Measurements from ENCODE around the gene SLC8A1. TPM values are rescaled to one million over a fixed set of nuclear protein-coding genes. Genes with fewer than 3 reads are reported as not detected.

The SLC8A1 gene
- total RNA-seq, 4 donors from 2014 or later = 22.8 to 65.5 (median 42.0) TPM

DNA sequence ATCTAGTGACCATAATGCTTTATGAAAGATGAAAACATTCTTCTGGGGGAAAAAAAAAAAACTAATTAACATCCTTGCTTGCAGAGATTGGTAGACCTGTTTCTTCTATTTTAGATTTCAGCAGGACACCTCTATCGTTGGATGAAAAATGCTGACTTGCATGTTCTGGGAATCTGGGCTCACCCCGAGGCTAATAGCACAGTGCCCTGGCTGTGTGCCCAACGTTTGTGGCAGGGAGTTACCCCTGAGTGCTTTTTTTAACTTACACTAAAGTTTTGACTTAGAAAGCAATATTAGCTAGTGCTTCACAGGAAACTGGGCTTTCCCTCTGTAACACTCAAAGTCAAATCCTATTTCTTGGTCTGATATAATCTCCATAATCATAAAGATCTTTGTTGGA is 233.2 kb downstream of the SLC8A1 start:
- H3K9me3 ChIP-seq = no peaks in the 10 kb centered on the region
- intact Hi-C loops (cut with DNase I; ENCODE audit: low total_unique reads) (no loop called here), in situ Hi-C loops (cut with MboI; ENCODE audit: low pct_ligation_motif_present in 1 of 4, low pct_unique_long_range_greater_than_20kb in 1 of 4, low sequenced_read_pairs in 3 of 4) (no loop called here)
- no peaks in the 10 kb centered on the region for H3K36me3 ChIP-seq
- H3K4me1 ChIP-seq = peaks cover 0 to 18% (median 4%) of the 10 kb centered on the region in 4 donors
- no peak overlapping the region for H3K27ac ChIP-seq
- no peak overlapping the region for H3K4me3 ChIP-seq
- WGBS, 2 donors (ENCODE audit: low coverage in 1 of 2) = 7 to 15% methylated on average over 3 of the region's 3 CpGs
- no peaks in the 10 kb centered on the region for H3K27me3 ChIP-seq
- TF ChIP-seq CTCF (IDR thresholded peaks at IDR 0.05) = no peak
- TF ChIP-seq EP300 (IDR thresholded peaks at IDR 0.05; ENCODE audit: low read depth) = no peak
- TF ChIP-seq POLR2A (IDR thresholded peaks at IDR 0.05) = no peak
- no peak for TF ChIP-seq POLR2AphosphoS5 (IDR thresholded peaks at IDR 0.05)
- peak; percentile 43 for DNase-seq

DNA sequence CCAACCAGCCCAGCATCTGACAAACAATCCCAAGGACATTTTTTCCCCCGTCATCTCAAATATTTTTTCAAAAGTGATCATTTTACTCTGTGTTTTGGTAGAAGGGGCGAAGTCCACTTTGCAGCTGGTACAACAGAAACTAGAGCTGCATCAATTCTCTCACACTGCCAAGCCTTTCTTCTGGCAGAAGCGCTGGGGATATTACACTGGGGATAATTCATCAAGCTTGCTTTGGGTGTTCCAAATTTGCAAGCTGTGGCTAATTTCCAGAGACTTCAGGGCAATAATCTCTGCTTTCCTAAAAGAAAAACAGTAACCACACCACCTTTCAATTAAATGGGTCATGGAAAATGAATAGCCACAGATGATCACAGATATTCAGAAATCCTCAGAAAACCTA is 238.3 kb downstream of the SLC8A1 start:
- Histone ChIP-seq H3K9me3 (no peaks in the 10 kb centered on the region), H3K27me3 (no peaks in the 10 kb centered on the region), H3K27ac (peak overlapping the region in 1 of 4 donors; percentile 23), H3K4me1 (peaks cover 0 to 2% (median under 1%) of the 10 kb centered on the region in 4 donors), H3K36me3 (no peaks in the 10 kb centered on the region), H3K4me3 (no peak overlapping the region)
- no peak for DNase-seq
- in situ Hi-C loops (cut with MboI; ENCODE audit: low pct_ligation_motif_present in 1 of 4, low pct_unique_long_range_greater_than_20kb in 1 of 4, low sequenced_read_pairs in 3 of 4) = no loop called here
- intact Hi-C loops (cut with DNase I; ENCODE audit: low total_unique reads) = no loop called here
- WGBS, 2 donors (ENCODE audit: low coverage in 1 of 2) = 52 to 53% methylated on average over 2 to 3 of the region's 3 CpGs
- no peak for TF ChIP-seq POLR2A (IDR thresholded peaks at IDR 0.05)
- TF ChIP-seq CTCF (IDR thresholded peaks at IDR 0.05) = no peak
- no peak for TF ChIP-seq EP300 (IDR thresholded peaks at IDR 0.05; ENCODE audit: low read depth)
- TF ChIP-seq POLR2AphosphoS5 (IDR thresholded peaks at IDR 0.05) = no peak

GRCh38 chr2:40213071-40213470 is 238.8 kb downstream of the SLC8A1 start:
- in situ Hi-C loops (cut with MboI; ENCODE audit: low pct_ligation_motif_present in 1 of 4, low pct_unique_long_range_greater_than_20kb in 1 of 4, low sequenced_read_pairs in 3 of 4) = no loop called here

GRCh38 chr2:40210968-40211353 is 240.9 kb downstream of the SLC8A1 start:
- TF ChIP-seq EP300 (IDR thresholded peaks at IDR 0.05; ENCODE audit: low read depth) (no peak), POLR2A (IDR thresholded peaks at IDR 0.05) (no peak), CTCF (IDR thresholded peaks at IDR 0.05) (no peak), POLR2AphosphoS5 (IDR thresholded peaks at IDR 0.05) (no peak)
- DNase-seq = no peak
- intact Hi-C loops (cut with DNase I; ENCODE audit: low total_unique reads) = no loop called here
- in situ Hi-C loops (cut with MboI; ENCODE audit: low pct_ligation_motif_present in 1 of 4, low pct_unique_long_range_greater_than_20kb in 1 of 4, low sequenced_read_pairs in 3 of 4) = no loop called here
- WGBS, 2 donors (ENCODE audit: low coverage in 1 of 2) = 50 to 67% methylated on average over 1 of the region's 1 CpG
- Histone ChIP-seq H3K9me3 (no peaks in the 10 kb centered on the region), H3K27me3 (no peaks in the 10 kb centered on the region), H3K36me3 (no peaks in the 10 kb centered on the region), H3K4me3 (no peak overlapping the region), H3K27ac (no peak overlapping the region), H3K4me1 (no peaks in the 10 kb centered on the region)

More at GRCh38 chr2:40213071-40213470, 238.8 kb downstream of the SLC8A1 start:
- TF ChIP-seq CTCF (IDR thresholded peaks at IDR 0.05) (peak in 4 of 5 experiments; percentile 10 to 28 (median 22)), POLR2AphosphoS5 (IDR thresholded peaks at IDR 0.05) (no peak), POLR2A (IDR thresholded peaks at IDR 0.05) (no peak)
- H3K27me3 ChIP-seq = no peaks in the 10 kb centered on the region
- no peaks in the 10 kb centered on the region for H3K36me3 ChIP-seq
- peak overlapping the region in 1 of 4 donors; percentile 23 for H3K27ac ChIP-seq
- no peak for DNase-seq
- H3K4me1 ChIP-seq = no peaks in the 10 kb centered on the region
- H3K4me3 ChIP-seq = no peak overlapping the region
- intact Hi-C loops (cut with DNase I; ENCODE audit: low total_unique reads) = no loop called here
- WGBS, 2 donors (ENCODE audit: low coverage in 1 of 2) = 64 to 67% methylated on average over 1 of the region's 1 CpG
- H3K9me3 ChIP-seq = no peaks in the 10 kb centered on the region
